ENCODE measurements around the gene CRIM1. TPM values are rescaled to one million over a fixed set of nuclear protein-coding genes. Genes with fewer than 3 reads are reported as not detected.

Gene CRIM1
- total and polyA plus RNA-seq, 2 experiments from 2014 or later, result 10.5 to 36.4 TPM

DNA sequence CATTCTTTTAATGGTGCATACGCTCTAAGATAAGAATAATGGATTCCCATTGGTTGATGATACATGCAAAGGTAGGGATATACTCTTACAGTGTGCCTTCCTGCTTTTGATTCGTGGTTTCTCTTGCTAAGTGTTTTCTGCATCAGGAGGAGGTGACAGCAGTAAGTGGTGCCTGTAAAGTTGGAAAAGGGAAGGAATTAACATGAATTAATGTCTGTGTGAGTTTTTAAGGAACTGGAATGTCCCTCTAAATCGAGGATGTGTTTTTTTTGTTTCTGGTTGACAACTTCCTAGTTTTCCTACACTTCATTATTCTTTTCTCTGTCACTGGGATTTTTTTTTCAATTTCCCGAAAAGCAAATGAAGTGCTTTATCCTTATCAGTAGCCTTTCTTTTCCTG is 54.4 kb downstream of the CRIM1 start:
- H3K4me1 Mint-ChIP-seq, result peaks cover 79% of the 10 kb centered on the region
- H4K20me1 ChIP-seq (replicated peaks; ENCODE audit: insufficient read depth), result peaks cover 13% of the 10 kb centered on the region
- no peak for TF ChIP-seq NANOG (IDR thresholded peaks at IDR 0.05; ENCODE audit: borderline replicate concordance)
- no peak for TF ChIP-seq JUNB (IDR thresholded peaks at IDR 0.05; ENCODE audit: unreplicated experiment)
- TF ChIP-seq, protein P1, sequence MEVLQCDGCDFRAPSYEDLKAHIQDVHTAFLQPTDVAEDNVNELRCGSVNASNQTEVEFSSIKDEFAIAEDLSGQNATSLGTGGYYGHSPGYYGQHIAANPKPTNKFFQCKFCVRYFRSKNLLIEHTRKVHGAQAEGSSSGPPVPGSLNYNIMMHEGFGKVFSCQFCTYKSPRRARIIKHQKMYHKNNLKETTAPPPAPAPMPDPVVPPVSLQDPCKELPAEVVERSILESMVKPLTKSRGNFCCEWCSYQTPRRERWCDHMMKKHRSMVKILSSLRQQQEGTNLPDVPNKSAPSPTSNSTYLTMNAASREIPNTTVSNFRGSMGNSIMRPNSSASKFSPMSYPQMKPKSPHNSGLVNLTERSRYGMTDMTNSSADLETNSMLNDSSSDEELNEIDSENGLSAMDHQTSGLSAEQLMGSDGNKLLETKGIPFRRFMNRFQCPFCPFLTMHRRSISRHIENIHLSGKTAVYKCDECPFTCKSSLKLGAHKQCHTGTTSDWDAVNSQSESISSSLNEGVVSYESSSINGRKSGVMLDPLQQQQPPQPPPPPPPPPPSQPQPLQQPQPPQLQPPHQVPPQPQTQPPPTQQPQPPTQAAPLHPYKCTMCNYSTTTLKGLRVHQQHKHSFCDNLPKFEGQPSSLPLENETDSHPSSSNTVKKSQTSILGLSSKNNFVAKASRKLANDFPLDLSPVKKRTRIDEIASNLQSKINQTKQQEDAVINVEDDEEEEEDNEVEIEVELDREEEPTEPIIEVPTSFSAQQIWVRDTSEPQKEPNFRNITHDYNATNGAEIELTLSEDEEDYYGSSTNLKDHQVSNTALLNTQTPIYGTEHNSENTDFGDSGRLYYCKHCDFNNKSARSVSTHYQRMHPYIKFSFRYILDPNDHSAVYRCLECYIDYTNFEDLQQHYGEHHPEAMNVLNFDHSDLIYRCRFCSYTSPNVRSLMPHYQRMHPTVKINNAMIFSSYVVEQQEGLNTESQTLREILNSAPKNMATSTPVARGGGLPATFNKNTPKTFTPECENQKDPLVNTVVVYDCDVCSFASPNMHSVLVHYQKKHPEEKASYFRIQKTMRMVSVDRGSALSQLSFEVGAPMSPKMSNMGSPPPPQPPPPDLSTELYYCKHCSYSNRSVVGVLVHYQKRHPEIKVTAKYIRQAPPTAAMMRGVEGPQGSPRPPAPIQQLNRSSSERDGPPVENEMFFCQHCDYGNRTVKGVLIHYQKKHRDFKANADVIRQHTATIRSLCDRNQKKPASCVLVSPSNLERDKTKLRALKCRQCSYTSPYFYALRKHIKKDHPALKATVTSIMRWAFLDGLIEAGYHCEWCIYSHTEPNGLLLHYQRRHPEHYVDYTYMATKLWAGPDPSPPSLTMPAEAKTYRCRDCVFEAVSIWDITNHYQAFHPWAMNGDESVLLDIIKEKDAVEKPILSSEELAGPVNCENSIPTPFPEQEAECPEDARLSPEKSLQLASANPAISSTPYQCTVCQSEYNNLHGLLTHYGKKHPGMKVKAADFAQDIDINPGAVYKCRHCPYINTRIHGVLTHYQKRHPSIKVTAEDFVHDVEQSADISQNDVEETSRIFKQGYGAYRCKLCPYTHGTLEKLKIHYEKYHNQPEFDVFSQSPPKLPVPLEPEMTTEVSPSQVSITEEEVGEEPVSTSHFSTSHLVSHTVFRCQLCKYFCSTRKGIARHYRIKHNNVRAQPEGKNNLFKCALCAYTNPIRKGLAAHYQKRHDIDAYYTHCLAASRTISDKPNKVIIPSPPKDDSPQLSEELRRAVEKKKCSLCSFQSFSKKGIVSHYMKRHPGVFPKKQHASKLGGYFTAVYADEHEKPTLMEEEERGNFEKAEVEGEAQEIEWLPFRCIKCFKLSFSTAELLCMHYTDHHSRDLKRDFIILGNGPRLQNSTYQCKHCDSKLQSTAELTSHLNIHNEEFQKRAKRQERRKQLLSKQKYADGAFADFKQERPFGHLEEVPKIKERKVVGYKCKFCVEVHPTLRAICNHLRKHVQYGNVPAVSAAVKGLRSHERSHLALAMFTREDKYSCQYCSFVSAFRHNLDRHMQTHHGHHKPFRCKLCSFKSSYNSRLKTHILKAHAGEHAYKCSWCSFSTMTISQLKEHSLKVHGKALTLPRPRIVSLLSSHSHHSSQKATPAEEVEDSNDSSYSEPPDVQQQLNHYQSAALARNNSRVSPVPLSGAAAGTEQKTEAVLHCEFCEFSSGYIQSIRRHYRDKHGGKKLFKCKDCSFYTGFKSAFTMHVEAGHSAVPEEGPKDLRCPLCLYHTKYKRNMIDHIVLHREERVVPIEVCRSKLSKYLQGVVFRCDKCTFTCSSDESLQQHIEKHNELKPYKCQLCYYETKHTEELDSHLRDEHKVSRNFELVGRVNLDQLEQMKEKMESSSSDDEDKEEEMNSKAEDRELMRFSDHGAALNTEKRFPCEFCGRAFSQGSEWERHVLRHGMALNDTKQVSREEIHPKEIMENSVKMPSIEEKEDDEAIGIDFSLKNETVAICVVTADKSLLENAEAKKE (CRISPR knock-in tag; IDR thresholded peaks at IDR 0.05), result no peak
- TF ChIP-seq CREB1 (CRISPR knock-in tag; IDR thresholded peaks at IDR 0.05; ENCODE audit: low read depth), result no peak
- TF ChIP-seq EZH2phosphoT487 (IDR thresholded peaks at IDR 0.05; ENCODE audit: unreplicated experiment), result no peak
- TF ChIP-seq, protein P2, sequence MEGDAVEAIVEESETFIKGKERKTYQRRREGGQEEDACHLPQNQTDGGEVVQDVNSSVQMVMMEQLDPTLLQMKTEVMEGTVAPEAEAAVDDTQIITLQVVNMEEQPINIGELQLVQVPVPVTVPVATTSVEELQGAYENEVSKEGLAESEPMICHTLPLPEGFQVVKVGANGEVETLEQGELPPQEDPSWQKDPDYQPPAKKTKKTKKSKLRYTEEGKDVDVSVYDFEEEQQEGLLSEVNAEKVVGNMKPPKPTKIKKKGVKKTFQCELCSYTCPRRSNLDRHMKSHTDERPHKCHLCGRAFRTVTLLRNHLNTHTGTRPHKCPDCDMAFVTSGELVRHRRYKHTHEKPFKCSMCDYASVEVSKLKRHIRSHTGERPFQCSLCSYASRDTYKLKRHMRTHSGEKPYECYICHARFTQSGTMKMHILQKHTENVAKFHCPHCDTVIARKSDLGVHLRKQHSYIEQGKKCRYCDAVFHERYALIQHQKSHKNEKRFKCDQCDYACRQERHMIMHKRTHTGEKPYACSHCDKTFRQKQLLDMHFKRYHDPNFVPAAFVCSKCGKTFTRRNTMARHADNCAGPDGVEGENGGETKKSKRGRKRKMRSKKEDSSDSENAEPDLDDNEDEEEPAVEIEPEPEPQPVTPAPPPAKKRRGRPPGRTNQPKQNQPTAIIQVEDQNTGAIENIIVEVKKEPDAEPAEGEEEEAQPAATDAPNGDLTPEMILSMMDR (conservative IDR thresholded peaks at IDR 0.05; ENCODE audit: low read depth in 2 of 2), result no peak
- no peak for TF ChIP-seq POLR2AphosphoS5 (IDR thresholded peaks at IDR 0.05; ENCODE audit: low read depth)
- no peak for TF ChIP-seq EZH2 (IDR thresholded peaks at IDR 0.05; ENCODE audit: low read depth, unreplicated experiment)
- no peak for TF ChIP-seq ZNF331 (CRISPR knock-in tag; IDR thresholded peaks at IDR 0.05; ENCODE audit: low read depth)
- DNase-seq (ENCODE audit: low spot score) (no peak), ATAC-seq (no peak)
- H3K27ac Mint-ChIP-seq, result no peak overlapping the region
- H3F3A ChIP-seq (replicated peaks; ENCODE audit: low read depth), result no peaks in the 10 kb centered on the region
- no peaks in the 10 kb centered on the region for H3K36me3 Mint-ChIP-seq (ENCODE audit: low read depth)
- H3K27ac ChIP-seq (ENCODE audit: low read depth), result no peak overlapping the region
- H3K4me3 ChIP-seq, result no peak overlapping the region
- H3K79me2 ChIP-seq (replicated peaks; ENCODE audit: insufficient read depth), result peaks cover 95% of the 10 kb centered on the region
- H3K9me3 Mint-ChIP-seq, result no peaks in the 10 kb centered on the region
- no peak overlapping the region for H3K4me2 ChIP-seq
- no peaks in the 10 kb centered on the region for H3K36me3 ChIP-seq (ENCODE audit: insufficient read depth)
- peaks cover 80% of the 10 kb centered on the region for H3K4me1 ChIP-seq (ENCODE audit: insufficient read depth)
- no peaks in the 10 kb centered on the region for H3K27me3 Mint-ChIP-seq (ENCODE audit: insufficient read depth, low read depth, poor library complexity)
- H2AFZ ChIP-seq, result no peak overlapping the region
- no peaks in the 10 kb centered on the region for H3K9me2 ChIP-seq (ENCODE audit: insufficient read depth)
- no peaks in the 10 kb centered on the region for H3K27me3 ChIP-seq (ENCODE audit: insufficient read depth)
- H3K4me3 Mint-ChIP-seq, result no peak overlapping the region
